GM23248 (cell line): ENCODE results near the gene PHF21A.

Experiments
- EZH2 ChIP-seq: fragments of 200-600 bp; sonication (generic); IDR thresholded peaks from 2 replicates; pipeline ENCODE4 v1.6.1; 2018; ENCODE audit warnings: antibody characterized with exemption, mild to moderate bottlenecking; ENCODE audit not compliant: insufficient read depth, poor library complexity, severe bottlenecking
- EZH2phosphoT487 ChIP-seq: fragments of 200-600 bp; sonication (generic); IDR thresholded peaks from 2 replicates; pipeline ENCODE4 v1.6.1; 2018; ENCODE audit warnings: antibody characterized with exemption, moderate library complexity, mild to moderate bottlenecking, low read depth; ENCODE audit not compliant: insufficient read depth

- no peak for TF ChIP-seq EZH2phosphoT487
- TF ChIP-seq EZH2: no peak
These were observed 147.7 kb downstream of the PHF21A start for GRCh38 chr11:45973601-45974000.
